Endothelial cell of umbilical vein (primary cell): ENCODE data around the gene AFF4. TPM values are rescaled to one million over a fixed set of nuclear protein-coding genes. Genes with fewer than 3 reads are reported as not detected.

Experiments
- BruUV-seq: library from RNA; stranded (reverse); fragments of 400-500 nt; replicated peaks from 2 replicates; lab custom pipeline; 2021; lab: Mats Ljungman, UMichigan
- CTCF ChIA-PET: fragments of 300-600, 350-600 bp; sonication (Branson Sonifier 250); formaldehyde crosslinking; loops from one replicate; lab custom pipeline; 2021; ENCODE audit warnings: antibody characterized with exemption, inconsistent platforms; lab: Charles Lee
- POLR2A ChIA-PET: fragments of 300-600, 350-600 bp; sonication (Branson Sonifier 250); formaldehyde crosslinking; loops from one replicate; lab custom pipeline; 2021; ENCODE audit warnings: antibody characterized with exemption, inconsistent platforms; lab: Charles Lee
- DNase-seq: peaks from one replicate; pipeline ENCODE4 v3.0.0-alpha.2; 2011; ENCODE audit warnings: low read depth, low spot score
- FAIRE-seq: peaks from 2 replicates; lab custom pipeline; 2011; peaks lifted over from hg19 to GRCh38; lab: Jason Lieb, UNC
- H2AFZ ChIP-seq: 2 replicates; pipeline ENCODE4 v1.6.0; 2012; ENCODE audit warnings: low read depth, low read length, control low read depth, inconsistent platforms
- H3K27ac ChIP-seq: 2 replicates; pipeline ENCODE4 v1.5.1; 2011; ENCODE audit warnings: low read depth, mild to moderate bottlenecking, control low read depth, low read length, moderate library complexity; ENCODE audit not compliant: insufficient read depth
- H3K27me3 ChIP-seq, 2 experiments: 2 replicates each; pipeline versions ENCODE4 v1.6.0 to v1.6.1; 2011; ENCODE audit warnings: low read length in 2 of 2, mixed read lengths in 1 of 2; ENCODE audit not compliant: control insufficient read depth in 2 of 2, insufficient read depth in 2 of 2
- H3K36me3 ChIP-seq, 2 experiments: 2 replicates in 1 of 2; 3 replicates in 1 of 2; pipeline ENCODE4 v1.5.1; 2011; ENCODE audit warnings: low read length in 2 of 2, mild to moderate bottlenecking in 1 of 2, moderate library complexity in 1 of 2; ENCODE audit not compliant: control insufficient read depth in 2 of 2, insufficient read depth in 2 of 2; ENCODE audit errors: extremely low read depth in 1 of 2
- H3K4me1 ChIP-seq: 3 replicates; pipeline ENCODE4 v1.5.1; 2011; ENCODE audit warnings: mild to moderate bottlenecking, low read length; ENCODE audit not compliant: control insufficient read depth, insufficient read depth; ENCODE audit errors: extremely low read depth
- H3K4me2 ChIP-seq: 2 replicates; pipeline ENCODE4 v1.6.1; 2011; ENCODE audit warnings: low read length, control low read depth, mixed read lengths; ENCODE audit not compliant: insufficient read depth
- H3K4me3 ChIP-seq, 3 experiments: fragments of 200-600 bp in 1 of 3; sonication (generic), shearing (Covaris generic) in 1 of 3; replicated peaks in 1 of 3; 2 replicates each; pipeline ENCODE4 v1.5.1; 2011 to 2016; ENCODE audit warnings: control low read depth in 3 of 3, low read length in 3 of 3, mild to moderate bottlenecking in 2 of 3, inconsistent platforms in 1 of 3, low read depth in 1 of 3, moderate library complexity in 1 of 3; ENCODE audit not compliant: insufficient read depth in 1 of 3
- H3K79me2 ChIP-seq: 2 replicates; pipeline ENCODE4 v1.6.0; 2012; ENCODE audit warnings: low read length, inconsistent platforms; ENCODE audit not compliant: control insufficient read depth, insufficient read depth
- H3K9ac ChIP-seq: replicated peaks from 2 replicates; pipeline ENCODE3; 2011; ENCODE audit warnings: low read length, control low read depth; ENCODE audit not compliant: insufficient read depth; ENCODE audit errors: extremely low read depth
- H3K9me1 ChIP-seq: replicated peaks from 3 replicates; pipeline ENCODE4 v1.6.0; 2011; ENCODE audit warnings: mild to moderate bottlenecking, low read length; ENCODE audit not compliant: control insufficient read depth, insufficient read depth; ENCODE audit errors: extremely low read depth
- H3K9me3 ChIP-seq: replicated peaks from 2 replicates; pipeline ENCODE4 v1.5.1; 2012; ENCODE audit warnings: low read length, inconsistent platforms; ENCODE audit not compliant: control insufficient read depth, insufficient read depth
- H4K20me1 ChIP-seq: replicated peaks from 2 replicates; pipeline ENCODE3; 2011; ENCODE audit warnings: mild to moderate bottlenecking, low read length; ENCODE audit not compliant: control insufficient read depth, insufficient read depth; ENCODE audit errors: extremely low read depth
- EZH2 ChIP-seq: IDR thresholded peaks from 2 replicates; pipeline ENCODE4 v1.6.1; 2012; ENCODE audit warnings: borderline replicate concordance, low read depth, mild to moderate bottlenecking, moderate library complexity, low read length, inconsistent platforms; ENCODE audit not compliant: severe bottlenecking
- GATA2 ChIP-seq: IDR thresholded peaks from 2 replicates; pipeline ENCODE4 v1.7.0; 2011; ENCODE audit warnings: low read depth, mild to moderate bottlenecking, moderate library complexity, mixed read lengths, low read length; ENCODE audit not compliant: insufficient read length, insufficient read depth
- JUN ChIP-seq: IDR thresholded peaks from 2 replicates; pipeline ENCODE4 v1.6.1; 2011; ENCODE audit warnings: borderline replicate concordance, low read depth; ENCODE audit not compliant: insufficient read length, insufficient read depth
- POLR2AphosphoS5 ChIP-seq: IDR thresholded peaks from 2 replicates; pipeline ENCODE4 v1.6.1; 2012; ENCODE audit warnings: low read depth, mild to moderate bottlenecking, control low read depth, low read length, moderate library complexity; ENCODE audit not compliant: insufficient read depth
- dilution Hi-C: fragments of 300-500 bp; cut with MboI; formaldehyde crosslinking; loops from one replicate; pipeline ENCODE4 v1.15.0; 2019; ENCODE audit warnings: low sequenced_read_pairs; ENCODE audit not compliant: extremely low pct_ligation_motif_present
- intact Hi-C: fragments of 100-400 bp; cut with micrococcal nuclease; formaldehyde crosslinking; loops from one replicate; pipeline ENCODE4 v1.10.0; 2022
- polyA plus RNA-seq, 4 experiments: library from polyadenylated mRNA; depleted of rRNA in 3 of 4; stranded (reverse) in 3 of 4; unstranded in 1 of 4; fragments of >200 nt; gene quantifications; 2 replicates each; pipeline versions ENCODE4 v1.2.1 to v1.2.3, GENCODE V29; 2011 to 2012; ENCODE audit warnings: missing spikeins in 1 of 4
- total RNA-seq: library from RNA; stranded (reverse); gene quantifications from 2 replicates; pipeline ENCODE4 v1.2.3, GENCODE V29; 2021
- TF ChIP-seq, protein P1 (sequence below): IDR thresholded peaks from 2 replicates; pipeline ENCODE4 v1.6.1; 2011; ENCODE audit not compliant: insufficient read depth, insufficient read length
- TF ChIP-seq, protein P2 (sequence below), 2 donors: IDR thresholded peaks; 1 replicate in 1 of 2; 2 replicates in 1 of 2; pipeline ENCODE4 v1.5.1; 2011; ENCODE audit warnings: low read length in 2 of 2, mild to moderate bottlenecking in 2 of 2, moderate library complexity in 2 of 2, control low read depth in 1 of 2, inconsistent platforms in 1 of 2, low read depth in 1 of 2; ENCODE audit not compliant: insufficient read depth in 1 of 2; ENCODE audit errors: extremely low read depth in 1 of 2

Gene AFF4
- total and polyA plus RNA-seq, 2 donors (not counting 3 experiments of a cell fraction or from before 2014, with no cell fraction given), result 27.0 to 88.3 TPM

GRCh38 chr5:132996307-132996706, 32.9 kb upstream of the AFF4 start:
- no TSS peak for BruUV-seq
- H3K9me3 ChIP-seq, result no peaks in the 10 kb centered on the region
- TF ChIP-seq, protein P1, sequence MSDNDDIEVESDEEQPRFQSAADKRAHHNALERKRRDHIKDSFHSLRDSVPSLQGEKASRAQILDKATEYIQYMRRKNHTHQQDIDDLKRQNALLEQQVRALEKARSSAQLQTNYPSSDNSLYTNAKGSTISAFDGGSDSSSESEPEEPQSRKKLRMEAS, result no peak
- TF ChIP-seq, protein P2, sequence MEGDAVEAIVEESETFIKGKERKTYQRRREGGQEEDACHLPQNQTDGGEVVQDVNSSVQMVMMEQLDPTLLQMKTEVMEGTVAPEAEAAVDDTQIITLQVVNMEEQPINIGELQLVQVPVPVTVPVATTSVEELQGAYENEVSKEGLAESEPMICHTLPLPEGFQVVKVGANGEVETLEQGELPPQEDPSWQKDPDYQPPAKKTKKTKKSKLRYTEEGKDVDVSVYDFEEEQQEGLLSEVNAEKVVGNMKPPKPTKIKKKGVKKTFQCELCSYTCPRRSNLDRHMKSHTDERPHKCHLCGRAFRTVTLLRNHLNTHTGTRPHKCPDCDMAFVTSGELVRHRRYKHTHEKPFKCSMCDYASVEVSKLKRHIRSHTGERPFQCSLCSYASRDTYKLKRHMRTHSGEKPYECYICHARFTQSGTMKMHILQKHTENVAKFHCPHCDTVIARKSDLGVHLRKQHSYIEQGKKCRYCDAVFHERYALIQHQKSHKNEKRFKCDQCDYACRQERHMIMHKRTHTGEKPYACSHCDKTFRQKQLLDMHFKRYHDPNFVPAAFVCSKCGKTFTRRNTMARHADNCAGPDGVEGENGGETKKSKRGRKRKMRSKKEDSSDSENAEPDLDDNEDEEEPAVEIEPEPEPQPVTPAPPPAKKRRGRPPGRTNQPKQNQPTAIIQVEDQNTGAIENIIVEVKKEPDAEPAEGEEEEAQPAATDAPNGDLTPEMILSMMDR (IDR thresholded peaks at IDR 0.05; ENCODE audit: extremely low read depth in 1 of 2, insufficient read depth in 1 of 2, low read depth in 1 of 2, low read length in 2 of 2), result no peak
- TF ChIP-seq POLR2AphosphoS5 (no peak), JUN (no peak), GATA2 (no peak), EZH2 (no peak)
- ChIA-PET CTCF (interaction anchor here (0.6 kb wide), 1 partner anchor 39 kb away, joined by 3 read pairs; no protein-coding TSS in a partner anchor), POLR2A (no interaction called here)
- no peak overlapping the region for H3K4me3 ChIP-seq
- FAIRE-seq (no peak), DNase-seq (no peak)
- dilution Hi-C loops, result no loop called here
- H3K9me1 ChIP-seq, result no peaks in the 10 kb centered on the region
- H3K9ac ChIP-seq, result no peak overlapping the region
- no peak overlapping the region for H3K27ac ChIP-seq
- intact Hi-C loops, result no loop called here
- no peaks in the 10 kb centered on the region for H3K36me3 ChIP-seq
- no peaks in the 10 kb centered on the region for H4K20me1 ChIP-seq
- H3K4me1 ChIP-seq, result no peaks in the 10 kb centered on the region
- H2AFZ ChIP-seq, result no peak overlapping the region
- no peaks in the 10 kb centered on the region for H3K27me3 ChIP-seq
- no peaks in the 10 kb centered on the region for H3K79me2 ChIP-seq
- no peak overlapping the region for H3K4me2 ChIP-seq
